Omental fat pad (tissue), 4 donors: ENCODE measurements around the gene AADAT. TPM values are rescaled to one million over a fixed set of nuclear protein-coding genes. Genes with fewer than 3 reads are reported as not detected.
A peak's percentile ranks its signal among the peaks of the same experiment; 100 is the strongest.

Experiments used
- ATAC-seq: fragments of 150-250 bp; one replicate; pipeline ENCODE4 v1.9.1; 2016; ENCODE audit warnings: mild to moderate bottlenecking, moderate library complexity; ENCODE audit not compliant: low FRiP score
- DNase-seq: peaks from one replicate; pipeline ENCODE4 v3.0.0-alpha.2; 2019; ENCODE audit warnings: low spot score
- total RNA-seq, 4 donors: library from RNA; depleted of rRNA; stranded (reverse); fragments of >200 nt; gene quantifications; one replicate each; pipeline ENCODE4 v1.1.0, GENCODE V29; 2016
- TF ChIP-seq, protein P1 (sequence below), 3 donors: fragments of 450-650 bp; IDR thresholded peaks; one replicate each; pipeline ENCODE4 v1.5.1; 2016 to 2017; ENCODE audit warnings: antibody characterized with exemption in 3 of 3, mild to moderate bottlenecking in 3 of 3, moderate library complexity in 2 of 3

Gene AADAT
- total RNA-seq, 4 donors from 2014 or later, result 1.9 to 4.7 (median 3.8) TPM

DNA sequence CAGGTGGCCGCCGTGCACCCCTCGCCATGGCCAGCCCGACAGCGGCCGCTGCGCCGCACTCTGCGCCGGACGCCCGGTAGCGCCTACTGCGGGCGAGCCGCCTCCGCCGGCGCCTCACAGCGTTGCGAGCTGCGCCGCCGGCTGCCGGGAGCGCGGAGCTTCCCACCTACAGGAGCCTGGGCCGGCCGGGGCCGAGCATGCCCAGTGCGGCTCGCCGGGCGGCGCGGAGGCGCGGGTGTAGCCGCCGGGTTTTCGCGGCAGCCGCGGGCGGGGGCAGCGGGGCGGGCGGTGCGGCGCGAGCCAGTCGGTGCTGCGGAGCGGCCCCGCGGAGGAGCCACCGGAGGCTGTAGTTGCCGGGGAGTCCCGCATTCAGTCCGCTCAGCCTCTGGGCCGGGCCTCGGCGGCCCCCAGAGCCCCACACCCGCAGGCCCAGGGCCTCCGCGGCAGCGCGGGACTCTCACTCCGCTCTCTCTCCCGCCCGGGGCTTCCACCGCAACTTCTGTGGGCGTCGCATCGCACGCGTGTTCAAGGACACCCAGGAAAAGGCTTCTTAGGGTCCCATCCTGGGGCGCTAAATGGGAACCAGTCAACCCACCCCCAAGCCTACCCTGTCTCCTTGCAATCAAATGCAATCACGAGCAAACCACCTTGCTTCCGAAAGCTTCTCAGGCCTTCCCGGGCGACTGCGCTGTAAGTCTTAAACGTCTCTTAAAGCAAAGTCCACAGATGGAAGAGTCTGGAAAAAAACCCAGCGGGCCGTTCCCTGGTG, 63.3 kb downstream of the AADAT start, which contains the start of gene MFAP3L:
Gene MFAP3L, minus strand, starts transcription at position 143 of the 769 bp plus-strand sequence. CDS start 20,518 bp downstream, outside the sequence.
- DNase-seq (peak; percentile 46), ATAC-seq (peak; percentile 96)
- TF ChIP-seq, protein P1, sequence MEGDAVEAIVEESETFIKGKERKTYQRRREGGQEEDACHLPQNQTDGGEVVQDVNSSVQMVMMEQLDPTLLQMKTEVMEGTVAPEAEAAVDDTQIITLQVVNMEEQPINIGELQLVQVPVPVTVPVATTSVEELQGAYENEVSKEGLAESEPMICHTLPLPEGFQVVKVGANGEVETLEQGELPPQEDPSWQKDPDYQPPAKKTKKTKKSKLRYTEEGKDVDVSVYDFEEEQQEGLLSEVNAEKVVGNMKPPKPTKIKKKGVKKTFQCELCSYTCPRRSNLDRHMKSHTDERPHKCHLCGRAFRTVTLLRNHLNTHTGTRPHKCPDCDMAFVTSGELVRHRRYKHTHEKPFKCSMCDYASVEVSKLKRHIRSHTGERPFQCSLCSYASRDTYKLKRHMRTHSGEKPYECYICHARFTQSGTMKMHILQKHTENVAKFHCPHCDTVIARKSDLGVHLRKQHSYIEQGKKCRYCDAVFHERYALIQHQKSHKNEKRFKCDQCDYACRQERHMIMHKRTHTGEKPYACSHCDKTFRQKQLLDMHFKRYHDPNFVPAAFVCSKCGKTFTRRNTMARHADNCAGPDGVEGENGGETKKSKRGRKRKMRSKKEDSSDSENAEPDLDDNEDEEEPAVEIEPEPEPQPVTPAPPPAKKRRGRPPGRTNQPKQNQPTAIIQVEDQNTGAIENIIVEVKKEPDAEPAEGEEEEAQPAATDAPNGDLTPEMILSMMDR (IDR thresholded peaks at IDR 0.05), result no peak

DNA sequence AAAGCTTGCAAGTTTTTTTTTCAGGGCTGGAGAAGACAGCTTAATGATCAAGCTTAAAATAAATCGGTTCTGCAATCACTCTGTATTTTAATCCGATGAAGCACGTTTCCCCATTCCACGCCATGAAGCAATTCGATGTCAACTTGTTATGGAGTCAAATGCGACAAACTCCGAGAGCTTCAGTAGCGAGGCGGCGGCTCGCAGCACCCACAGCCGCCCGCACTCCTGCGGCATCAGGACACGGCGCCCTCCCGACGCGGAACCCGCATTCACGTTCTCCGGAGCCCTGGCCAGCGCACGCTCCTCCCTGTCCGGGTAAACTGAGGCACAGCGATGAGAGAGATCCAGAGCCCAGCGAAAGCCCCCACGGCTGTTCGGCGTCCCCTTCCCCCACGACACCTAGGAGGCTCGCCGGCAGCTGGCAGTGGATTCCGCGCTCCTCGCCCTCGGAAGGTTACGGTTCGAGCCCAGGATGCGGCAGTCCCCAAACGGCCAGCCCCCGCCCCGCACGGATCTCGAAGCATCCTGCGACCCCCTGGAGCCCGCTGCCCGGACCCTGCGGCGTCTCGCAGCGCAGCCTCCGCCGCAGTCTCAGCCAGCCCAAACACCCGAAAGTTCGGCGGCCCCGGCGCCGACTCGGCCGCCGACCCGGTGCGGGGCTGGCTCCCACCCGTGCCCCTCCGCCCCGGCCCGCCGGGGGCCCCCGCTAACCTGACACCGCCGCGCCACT, 64.1 kb downstream of the AADAT start:
- DNase-seq, result no peak
- ATAC-seq, result no peak
- TF ChIP-seq, protein P1 (IDR thresholded peaks at IDR 0.05), result no peak

DNA sequence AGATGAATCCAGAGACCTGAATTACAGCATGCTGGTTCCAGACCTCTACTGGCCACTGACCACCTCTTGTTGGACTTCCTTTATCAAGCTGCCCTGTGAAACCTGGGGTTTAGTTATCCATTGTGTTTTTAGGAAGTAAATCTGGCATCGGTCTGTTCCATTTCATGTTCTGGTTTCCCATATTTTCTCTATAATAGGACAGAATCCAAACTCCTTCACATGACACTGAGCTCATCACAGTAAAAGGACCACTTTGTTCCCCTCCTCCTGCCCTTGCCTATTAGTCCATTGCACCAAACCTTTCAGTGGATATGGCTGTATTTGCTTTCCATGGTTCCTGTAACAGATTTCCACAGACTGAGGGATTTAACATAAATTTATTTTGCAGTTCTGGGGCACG, 67.5 kb downstream of the AADAT start:
- TF ChIP-seq, protein P1 (IDR thresholded peaks at IDR 0.05), result no peak
- ATAC-seq, result no peak

DNA sequence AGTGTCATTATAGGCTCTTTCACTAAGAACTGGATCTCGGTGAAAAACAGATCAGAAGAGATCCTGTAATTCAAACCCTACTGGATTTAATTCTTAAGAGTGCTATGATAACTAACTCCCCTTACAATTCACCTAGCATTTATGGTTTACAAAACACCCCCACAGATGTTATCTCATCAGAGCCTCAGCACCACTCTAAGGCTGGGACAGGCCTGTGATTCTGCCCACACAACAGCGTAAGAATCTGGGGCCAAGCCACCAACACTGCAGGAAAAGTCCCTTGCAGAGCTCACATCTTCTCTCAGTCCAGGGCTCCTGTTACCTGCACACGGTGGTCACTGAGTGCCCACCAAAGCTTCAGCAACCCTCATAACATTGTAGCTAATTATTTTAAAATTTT, 72.5 kb downstream of the AADAT start:
- DNase-seq (no peak), ATAC-seq (no peak)
- TF ChIP-seq, protein P1 (IDR thresholded peaks at IDR 0.05), result no peak

More for the DNA sequence above, 67.5 kb downstream of the AADAT start:
- DNase-seq, result no peak

- DNase-seq, result no peak
- ATAC-seq, result no peak
These were observed 74.5 kb downstream of the AADAT start for GRCh38 chr4:170015285-170015684.

DNA sequence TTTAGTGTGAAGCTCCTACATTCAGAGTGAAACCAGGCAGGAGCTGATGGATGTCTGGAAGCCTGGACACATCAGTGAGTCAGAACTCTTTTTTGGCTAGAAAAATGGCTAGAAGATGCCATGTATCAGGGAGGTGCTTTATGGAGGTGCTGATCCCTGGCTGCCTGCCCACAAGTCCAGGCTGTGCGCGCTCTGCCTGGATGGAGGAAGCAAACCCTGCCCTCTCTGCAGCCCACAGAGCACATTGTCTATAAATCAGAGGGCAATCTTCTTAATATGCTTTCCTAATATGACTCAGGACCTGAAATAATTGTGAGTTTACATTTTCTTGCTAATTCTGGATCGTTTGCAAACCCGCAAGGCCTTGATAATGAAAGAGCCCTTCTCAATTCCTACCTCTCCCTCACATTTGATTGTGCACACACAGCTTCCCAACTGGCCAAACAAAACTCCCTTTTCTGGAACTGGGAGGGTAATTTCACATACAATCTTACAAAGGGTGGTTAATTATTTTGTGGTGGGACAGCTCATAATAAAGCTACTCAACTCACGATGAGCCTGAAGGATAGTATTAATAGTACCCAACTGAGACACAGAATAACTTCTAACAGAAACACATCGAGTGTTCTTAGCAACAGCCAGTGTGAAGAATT, 75.3 kb downstream of the AADAT start:
- TF ChIP-seq, protein P1 (IDR thresholded peaks at IDR 0.05), result no peak
- ATAC-seq (peak; percentile 96), DNase-seq (no peak)

More at GRCh38 chr4:170015285-170015684, 74.5 kb downstream of the AADAT start:
- TF ChIP-seq, protein P1 (IDR thresholded peaks at IDR 0.05), result no peak
